GM12864 (cell line): ENCODE results near the gene SCN4B.

ENCODE experiments used
- DNase-seq: peaks from one replicate; pipeline ENCODE4 v3.0.0-alpha.2; 2011; ENCODE audit warnings: low read depth
- H3K4me3 ChIP-seq: 2 replicates; pipeline ENCODE4 v1.5.1; 2011; ENCODE audit warnings: mild to moderate bottlenecking, low read depth, low read length, control low read depth
- CTCF ChIP-seq: IDR thresholded peaks from 2 replicates; pipeline ENCODE4 v1.5.1; 2011; ENCODE audit warnings: low read depth, mild to moderate bottlenecking, moderate library complexity, low read length, control low read depth, inconsistent platforms; ENCODE audit errors: missing control alignments

SCN4B gene

GRCh38 chr11:118128310-118128709 lies 24.3 kb downstream of the SCN4B start:
- DNase-seq: no peak
- TF ChIP-seq CTCF: no peak
- no peak overlapping the region for H3K4me3 ChIP-seq

- TF ChIP-seq CTCF: no peak
Observed at GRCh38 chr11:118126082-118126838, 26.4 kb downstream of the SCN4B start.

GRCh38 chr11:118124929-118125535 lies 27.6 kb downstream of the SCN4B start:
- H3K4me3 ChIP-seq: no peak overlapping the region
- no peak for TF ChIP-seq CTCF
- DNase-seq: no peak

More at GRCh38 chr11:118126082-118126838, 26.4 kb downstream of the SCN4B start:
- no peak for DNase-seq
- H3K4me3 ChIP-seq: no peak overlapping the region

- H3K4me3 ChIP-seq: no peak overlapping the region
- no peak for TF ChIP-seq CTCF
- no peak for DNase-seq
Observed at GRCh38 chr11:118120793-118121192, 31.8 kb downstream of the SCN4B start.

- H3K4me3 ChIP-seq: no peak overlapping the region
- DNase-seq: no peak
- TF ChIP-seq CTCF: no peak
Observed at GRCh38 chr11:118117790-118118601, 34.6 kb downstream of the SCN4B start.

GRCh38 chr11:118115048-118115447 lies 37.6 kb downstream of the SCN4B start:
- H3K4me3 ChIP-seq: no peak overlapping the region
- TF ChIP-seq CTCF: no peak
- no peak for DNase-seq
